Small intestine (tissue), 7 donors: ENCODE measurements around the gene SEMA5A. TPM values are rescaled to one million over a fixed set of nuclear protein-coding genes. Genes with fewer than 3 reads are reported as not detected.
A peak's percentile ranks its signal among the peaks of the same experiment; 100 is the strongest.

Source experiments
- DNase-seq, 2 donors: peaks; one replicate each; pipeline versions ENCODE4 v3.0.0 to v3.0.0-alpha.2; 2013
- FAIRE-seq: peaks from 2 replicates; lab custom pipeline; 2012; peaks lifted over from hg19 to GRCh38; lab: Jason Lieb, UNC
- H3K27ac ChIP-seq, 3 donors: one replicate each; pipeline ENCODE4 v1.5.1; 2013; ENCODE audit warnings: low read length in 2 of 3, mild to moderate bottlenecking in 2 of 3, control low read depth in 1 of 3, inconsistent platforms in 1 of 3, low read depth in 1 of 3, moderate library complexity in 1 of 3
- H3K27me3 ChIP-seq, 3 donors: one replicate each; pipeline ENCODE4 v1.6.1; 2013; ENCODE audit warnings: low read length in 3 of 3, inconsistent platforms in 1 of 3; ENCODE audit not compliant: control insufficient read depth in 3 of 3, insufficient read depth in 3 of 3
- H3K36me3 ChIP-seq, 3 donors: one replicate each; pipeline ENCODE4 v1.6.1; 2013; ENCODE audit warnings: low read length in 3 of 3, inconsistent platforms in 1 of 3, low read depth in 1 of 3, mild to moderate bottlenecking in 1 of 3, moderate library complexity in 1 of 3; ENCODE audit not compliant: control insufficient read depth in 3 of 3, insufficient read depth in 2 of 3
- H3K4me1 ChIP-seq, 3 donors: one replicate each; pipeline ENCODE4 v1.6.1; 2013; ENCODE audit warnings: low read length in 2 of 3, inconsistent platforms in 1 of 3, low read depth in 1 of 3, mild to moderate bottlenecking in 1 of 3, moderate library complexity in 1 of 3; ENCODE audit not compliant: control insufficient read depth in 3 of 3, insufficient read depth in 2 of 3
- H3K4me3 ChIP-seq, 3 donors: one replicate each; pipeline ENCODE4 v1.5.1; 2013; ENCODE audit warnings: low read length in 3 of 3, control low read depth in 1 of 3, inconsistent platforms in 1 of 3, low read depth in 1 of 3, mild to moderate bottlenecking in 1 of 3, moderate library complexity in 1 of 3
- H3K9me3 ChIP-seq, 2 donors: one replicate each; pipeline ENCODE4 v1.6.1; 2013; ENCODE audit warnings: low read depth in 1 of 2, low read length in 1 of 2; ENCODE audit not compliant: control insufficient read depth in 2 of 2, insufficient read depth in 1 of 2
- WGBS, 3 donors: extraction: QIAGEN DNeasy Blood & Tissue Kit; methylation state at CpG; one replicate each; pipeline ENCODE4 v1.1.7; 2013; 5-methylcytosine and 5-hydroxymethylcytosine counted together
- polyA plus RNA-seq, 4 donors: library from polyadenylated mRNA; stranded (reverse) in 3 of 4; unstranded in 1 of 4; fragments of 200-250 nt in 3 of 4; fragments of 120-200 nt in 1 of 4; gene quantifications; one replicate each; pipeline versions ENCODE4 v1.2.1 to v1.2.3, GENCODE V29; 2013
- donor health status: healthy with polysubstance abuse.
- donor health status: control.
- donor health status: control.
- donor health status: Bipolar disorder and iron deficiency.
- donor health status: healthy.

The SEMA5A gene
- polyA plus RNA-seq, 4 donors, result 0.45 to 11.1 (median 1.2) TPM

GRCh38 chr5:9374025-9374424 lies 171.8 kb downstream of the SEMA5A start:
- no peak for FAIRE-seq
- no peaks in the 10 kb centered on the region for H3K27me3 ChIP-seq
- H3K27ac ChIP-seq, result no peak overlapping the region
- H3K4me3 ChIP-seq, result no peak overlapping the region
- peaks cover 0 to 3% (median 0%) of the 10 kb centered on the region in 3 donors for H3K4me1 ChIP-seq
- WGBS, 3 donors, result 71 to 85% (median 84%) methylated on average over 4 of the region's 4 CpGs
- DNase-seq, result no peak
- H3K36me3 ChIP-seq, result peaks cover 0 to 7% (median 0%) of the 10 kb centered on the region in 3 donors
- no peaks in the 10 kb centered on the region for H3K9me3 ChIP-seq

DNA sequence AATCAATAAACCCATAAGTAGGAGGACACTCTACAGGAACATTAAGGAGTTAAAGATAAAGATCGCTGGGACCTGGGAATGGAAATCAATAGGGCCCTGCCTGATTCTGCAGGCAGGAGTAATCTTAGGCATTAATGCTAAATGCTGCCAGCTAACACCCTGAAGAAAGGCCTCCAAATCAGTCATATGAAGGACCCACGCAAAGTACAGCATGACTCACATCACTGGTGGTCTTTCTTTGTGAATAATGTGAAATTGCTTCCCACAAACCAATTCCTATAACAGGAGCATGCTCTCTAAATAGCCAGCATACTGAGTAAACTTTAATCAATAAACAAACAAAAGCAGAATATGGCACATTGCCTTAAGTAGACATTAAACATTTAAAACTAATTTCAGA lies 172.3 kb downstream of the SEMA5A start:
- Histone ChIP-seq H3K4me3 (no peak overlapping the region), H3K9me3 (no peaks in the 10 kb centered on the region), H3K36me3 (peaks cover 0 to 7% (median 0%) of the 10 kb centered on the region in 3 donors), H3K4me1 (peaks cover 0 to 3% (median 0%) of the 10 kb centered on the region in 3 donors), H3K27me3 (no peaks in the 10 kb centered on the region), H3K27ac (no peak overlapping the region)
- 71 to 74% (median 72%) methylated on average over 2 of the region's 2 CpGs for WGBS, 3 donors
- FAIRE-seq, result no peak
- no peak for DNase-seq

DNA sequence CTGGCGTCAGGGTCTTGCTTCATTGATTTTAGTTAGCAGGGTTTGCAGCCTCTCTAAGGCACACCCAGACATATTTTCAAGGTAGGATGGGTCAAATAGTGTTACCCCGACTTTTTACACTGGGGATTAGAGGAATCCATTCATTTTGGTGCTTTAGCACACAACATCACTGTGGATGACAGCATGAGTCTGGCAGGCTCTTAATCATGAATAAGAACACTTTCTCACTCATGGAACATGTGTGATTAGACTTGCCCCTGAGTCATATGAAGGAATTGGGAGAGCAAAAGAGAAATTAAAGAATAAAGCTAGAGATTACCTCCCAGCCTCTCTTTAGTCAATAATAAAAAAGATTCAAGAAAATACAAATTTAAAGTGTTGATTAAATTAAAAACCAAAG lies 175.6 kb downstream of the SEMA5A start:
- DNase-seq (no peak), FAIRE-seq (no peak)
- 78 to 85% (median 83%) methylated on average over 2 of the region's 2 CpGs for WGBS, 3 donors
- Histone ChIP-seq H3K27me3 (no peaks in the 10 kb centered on the region), H3K36me3 (peaks cover 0 to 4% (median 0%) of the 10 kb centered on the region in 3 donors), H3K4me3 (no peak overlapping the region), H3K4me1 (peaks cover 0 to 3% (median 0%) of the 10 kb centered on the region in 3 donors), H3K9me3 (no peaks in the 10 kb centered on the region), H3K27ac (no peak overlapping the region)

- no peaks in the 10 kb centered on the region for H3K36me3 ChIP-seq
- no peaks in the 10 kb centered on the region for H3K9me3 ChIP-seq
- H3K4me1 ChIP-seq, result no peaks in the 10 kb centered on the region
- H3K27ac ChIP-seq, result no peak overlapping the region
- no peaks in the 10 kb centered on the region for H3K27me3 ChIP-seq
- FAIRE-seq (no peak), DNase-seq (no peak)
- no peak overlapping the region for H3K4me3 ChIP-seq
- WGBS, 3 donors, result 60 to 84% (median 80%) methylated on average over 1 of the region's 1 CpG
These were observed 180.4 kb downstream of the SEMA5A start for GRCh38 chr5:9365512-9365911.

DNA sequence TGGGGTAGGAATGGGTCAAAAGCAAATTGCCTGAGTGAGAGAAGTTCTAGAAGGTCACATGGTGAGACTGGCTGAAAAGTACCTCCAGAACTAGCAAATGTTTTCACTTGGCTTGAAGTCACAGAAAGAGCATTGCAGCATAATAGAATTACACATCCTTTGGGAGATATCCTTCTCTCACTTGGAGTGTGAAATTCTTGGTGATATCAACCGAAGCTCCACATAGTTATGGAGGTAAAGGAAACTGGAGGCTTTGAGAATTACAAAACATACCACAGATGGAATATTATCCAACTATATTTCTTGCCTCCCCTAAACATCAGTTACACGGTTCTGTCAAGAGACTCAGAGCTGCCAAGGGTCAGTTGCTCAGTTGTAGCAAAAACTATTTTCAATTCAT lies 182.4 kb downstream of the SEMA5A start:
- DNase-seq, result no peak
- peak overlapping the region in 1 of 3 donors; percentile 34 for H3K27ac ChIP-seq
- no peaks in the 10 kb centered on the region for H3K27me3 ChIP-seq
- H3K9me3 ChIP-seq, result no peaks in the 10 kb centered on the region
- no peak overlapping the region for H3K4me3 ChIP-seq
- FAIRE-seq, result no peak
- no peaks in the 10 kb centered on the region for H3K4me1 ChIP-seq
- no peaks in the 10 kb centered on the region for H3K36me3 ChIP-seq
- WGBS, 3 donors, result 55 to 70% (median 61%) methylated on average over 2 of the region's 2 CpGs

DNA sequence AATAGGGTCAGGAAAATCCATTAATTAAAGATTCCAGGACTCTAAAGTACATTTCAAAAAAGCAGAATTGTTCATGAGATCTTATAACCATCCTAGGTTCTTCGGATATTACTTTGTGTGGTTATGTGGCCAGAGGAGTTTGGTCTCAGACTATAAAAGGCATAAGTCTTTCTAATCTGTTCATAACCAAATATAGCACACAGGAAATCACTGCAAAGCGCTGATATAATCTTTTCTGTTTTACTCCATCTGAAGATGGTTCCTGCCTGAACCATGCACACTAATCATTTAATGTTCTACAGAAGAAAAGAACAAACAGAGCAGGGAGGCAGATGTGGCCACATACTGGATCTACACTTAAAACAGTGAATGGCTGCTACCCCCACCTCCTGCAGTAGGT lies 182.8 kb downstream of the SEMA5A start:
- 26 to 35% (median 35%) methylated on average over 2 of the region's 2 CpGs for WGBS, 3 donors
- no peak for DNase-seq
- Histone ChIP-seq H3K4me1 (no peaks in the 10 kb centered on the region), H3K4me3 (no peak overlapping the region), H3K27ac (peak overlapping the region in 1 of 3 donors; percentile 34), H3K27me3 (no peaks in the 10 kb centered on the region), H3K36me3 (peaks cover 0 to 3% (median 0%) of the 10 kb centered on the region in 3 donors), H3K9me3 (no peaks in the 10 kb centered on the region)
- no peak for FAIRE-seq

DNA sequence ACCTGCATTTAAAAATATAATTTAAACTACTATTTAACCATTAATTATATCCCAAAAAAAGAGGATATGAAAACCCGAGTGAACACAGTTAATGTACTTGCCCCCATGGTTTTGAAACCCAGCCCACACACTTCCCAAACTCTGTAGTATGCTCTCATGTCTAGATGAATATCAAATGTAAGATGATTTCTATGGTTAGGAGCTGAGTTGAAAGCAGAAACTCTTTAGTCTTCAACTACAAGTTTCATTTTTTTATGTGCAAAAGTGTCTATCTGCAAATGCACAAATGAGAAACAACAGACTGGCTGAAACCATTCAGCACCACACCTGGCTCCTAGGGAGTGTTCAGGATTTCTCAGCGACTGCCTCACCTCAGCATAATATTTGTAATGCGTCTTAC lies 183.3 kb downstream of the SEMA5A start:
- no peaks in the 10 kb centered on the region for H3K4me1 ChIP-seq
- no peaks in the 10 kb centered on the region for H3K9me3 ChIP-seq
- no peak overlapping the region for H3K27ac ChIP-seq
- 70 to 83% (median 73%) methylated on average over 3 of the region's 3 CpGs for WGBS, 3 donors
- no peaks in the 10 kb centered on the region for H3K27me3 ChIP-seq
- no peak overlapping the region for H3K4me3 ChIP-seq
- FAIRE-seq (no peak), DNase-seq (no peak)
- H3K36me3 ChIP-seq, result peaks cover 0 to 3% (median 0%) of the 10 kb centered on the region in 3 donors

GRCh38 chr5:9361835-9362234 lies 184.0 kb downstream of the SEMA5A start:
- no peaks in the 10 kb centered on the region for H3K27me3 ChIP-seq
- DNase-seq (peak; percentile 72 to 82), FAIRE-seq (no peak)
- H3K27ac ChIP-seq, result no peak overlapping the region
- H3K36me3 ChIP-seq, result peaks cover 0 to 3% (median 0%) of the 10 kb centered on the region in 3 donors
- 30 to 48% (median 40%) methylated on average over 8 of the region's 8 CpGs for WGBS, 3 donors
- H3K4me1 ChIP-seq, result peaks cover 0 to under 1% (median 0%) of the 10 kb centered on the region in 3 donors
- no peak overlapping the region for H3K4me3 ChIP-seq
- H3K9me3 ChIP-seq, result no peaks in the 10 kb centered on the region
